AML-193 (cell line): ENCODE measurements around the gene SCARF2.
"Not testable (repeated sequence)": the region's sequence is repeated elsewhere in the genome, so short reads cannot be mapped to it uniquely, and the experiment has no call there.

Experiments
- DNase-seq, 2 experiments: peaks; one replicate each; lab custom pipeline; 2025; lab: John Stamatoyannopoulos, UW

Gene SCARF2

DNA sequence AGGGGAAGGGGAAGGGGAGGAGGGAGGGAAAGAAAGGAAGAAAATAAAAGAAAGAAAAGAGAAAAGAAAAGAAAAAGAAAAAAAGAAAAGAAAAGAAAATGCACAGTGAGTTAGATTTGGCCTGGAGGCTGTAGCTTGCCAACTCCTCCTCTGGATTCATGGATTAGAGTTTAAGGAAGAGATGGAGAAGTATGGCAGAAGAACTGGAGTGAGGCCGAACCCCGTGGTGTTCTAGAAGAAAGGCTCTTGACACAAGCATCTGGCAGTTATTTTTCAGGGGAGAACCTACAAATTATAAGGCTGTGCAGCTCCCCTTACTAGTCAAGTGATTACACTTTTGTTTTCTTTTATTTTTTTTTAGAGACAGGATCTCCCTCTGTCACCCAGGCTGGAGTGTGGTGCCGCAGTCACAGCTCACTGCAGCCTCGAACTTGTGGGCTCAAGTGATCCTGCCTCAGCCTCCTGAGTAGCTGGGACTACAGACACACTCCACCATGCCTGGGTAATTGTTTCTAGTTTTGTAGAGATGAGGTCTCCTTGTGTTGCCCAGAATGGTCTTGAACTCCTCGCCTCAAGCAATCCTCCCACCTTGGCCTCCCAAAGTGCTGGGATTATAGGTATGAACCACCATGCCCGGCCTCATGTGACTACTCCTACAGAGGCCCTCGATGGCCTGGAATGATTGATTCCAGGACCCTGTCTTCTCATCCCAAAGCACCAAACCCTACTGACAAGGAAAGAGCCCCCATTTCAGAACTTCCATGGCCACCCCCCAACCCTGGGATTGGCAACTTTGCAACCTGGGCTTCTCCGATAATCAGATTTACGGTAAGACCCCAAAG, 24.2 kb downstream of the SCARF2 start:
- DNase-seq: no peak

DNA sequence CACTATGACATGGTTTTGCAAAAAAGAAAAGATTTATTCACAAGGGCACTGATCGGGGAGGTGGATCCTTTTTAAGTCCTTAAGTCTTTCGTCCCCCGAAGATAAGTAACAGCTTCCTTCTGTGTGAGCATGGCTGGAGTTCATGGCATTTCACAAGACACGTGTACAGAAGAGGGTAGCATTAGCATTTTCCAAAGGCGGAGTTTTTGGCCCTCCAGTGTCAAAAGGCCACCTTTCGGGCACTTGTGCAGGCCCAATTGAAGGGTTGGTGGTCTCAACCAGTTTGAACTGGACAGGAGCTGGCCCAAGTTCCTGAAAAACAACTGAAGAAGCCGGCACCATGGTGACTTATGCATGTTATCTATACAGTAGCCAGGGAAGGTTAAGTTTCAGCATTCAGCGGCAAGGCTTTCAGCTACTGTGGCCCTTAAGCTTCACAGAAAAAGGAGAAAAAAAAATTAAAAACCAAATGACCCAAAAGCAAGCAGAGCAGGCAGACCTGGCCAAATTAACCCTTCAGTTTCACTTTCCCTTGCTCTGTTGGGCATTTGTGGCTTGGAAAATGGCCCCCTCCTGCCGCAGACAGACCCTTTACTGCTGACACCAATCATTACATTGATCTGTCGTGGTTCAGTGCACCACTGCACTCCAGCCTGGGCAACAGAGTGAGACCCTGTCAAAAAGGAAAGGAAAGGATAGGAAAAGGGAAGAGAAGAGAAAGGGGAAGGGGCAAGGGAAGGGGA, 25.0 kb downstream of the SCARF2 start:
- no peak for DNase-seq

DNA sequence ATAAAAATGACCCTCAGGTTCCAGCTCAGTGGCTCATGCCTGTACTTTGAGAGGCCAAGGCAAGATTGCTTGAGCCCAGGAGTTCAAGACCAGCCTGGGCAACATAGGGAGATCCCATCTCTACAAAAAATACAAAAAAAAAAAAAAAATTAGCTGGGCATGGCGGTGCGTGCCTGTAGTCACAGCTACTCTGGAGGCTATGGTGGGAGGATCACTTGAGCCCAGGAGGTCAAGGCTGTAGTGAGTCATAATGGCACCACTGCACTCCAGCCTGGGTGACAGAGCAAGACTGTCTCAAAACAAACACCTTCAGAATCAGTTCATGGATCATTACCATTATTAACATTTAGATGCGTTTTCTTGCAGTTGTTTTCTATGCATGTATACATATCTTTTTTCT, 28.2 kb downstream of the SCARF2 start:
- DNase-seq: not testable (repeated sequence)

DNA sequence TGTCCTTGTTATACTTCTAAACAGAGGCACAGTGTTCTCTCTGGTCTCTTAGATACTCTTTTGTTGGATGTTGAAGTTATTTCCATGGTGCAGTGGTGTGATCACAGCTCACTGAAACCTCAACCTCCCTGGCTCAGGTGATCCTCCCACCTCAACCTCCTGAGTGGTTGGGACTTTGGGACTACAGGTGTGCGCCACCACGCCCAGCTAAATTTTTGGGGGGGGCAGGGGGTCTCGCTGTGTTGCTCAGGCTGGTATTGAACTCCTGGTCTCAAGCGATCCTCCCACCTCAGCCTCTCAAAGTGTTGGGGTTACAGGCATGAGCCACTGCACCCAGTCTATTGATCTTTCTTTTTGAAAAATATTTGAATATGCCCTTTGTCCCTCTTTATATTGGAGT, 28.7 kb downstream of the SCARF2 start:
- no peak for DNase-seq

DNA sequence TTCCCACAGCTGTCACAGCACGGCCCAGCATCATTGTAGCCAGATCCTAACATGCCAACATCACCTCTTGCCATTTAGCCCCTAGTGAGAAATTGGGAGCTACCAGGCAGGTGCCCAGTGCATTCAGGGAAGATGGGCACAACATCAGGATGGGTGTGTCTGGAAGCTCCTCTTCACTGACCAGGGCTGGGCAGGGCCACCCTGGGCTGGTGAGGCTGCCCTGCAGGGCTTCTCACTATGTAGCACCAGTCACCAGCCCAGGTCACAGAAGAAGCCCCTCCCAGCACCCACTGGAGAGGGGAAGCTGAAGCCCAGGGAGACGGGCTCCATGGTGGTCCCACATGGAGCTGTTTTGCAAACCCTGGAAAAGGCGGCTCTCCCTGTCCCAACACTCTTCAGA, 29.8 kb downstream of the SCARF2 start:
- no peak for DNase-seq

DNA sequence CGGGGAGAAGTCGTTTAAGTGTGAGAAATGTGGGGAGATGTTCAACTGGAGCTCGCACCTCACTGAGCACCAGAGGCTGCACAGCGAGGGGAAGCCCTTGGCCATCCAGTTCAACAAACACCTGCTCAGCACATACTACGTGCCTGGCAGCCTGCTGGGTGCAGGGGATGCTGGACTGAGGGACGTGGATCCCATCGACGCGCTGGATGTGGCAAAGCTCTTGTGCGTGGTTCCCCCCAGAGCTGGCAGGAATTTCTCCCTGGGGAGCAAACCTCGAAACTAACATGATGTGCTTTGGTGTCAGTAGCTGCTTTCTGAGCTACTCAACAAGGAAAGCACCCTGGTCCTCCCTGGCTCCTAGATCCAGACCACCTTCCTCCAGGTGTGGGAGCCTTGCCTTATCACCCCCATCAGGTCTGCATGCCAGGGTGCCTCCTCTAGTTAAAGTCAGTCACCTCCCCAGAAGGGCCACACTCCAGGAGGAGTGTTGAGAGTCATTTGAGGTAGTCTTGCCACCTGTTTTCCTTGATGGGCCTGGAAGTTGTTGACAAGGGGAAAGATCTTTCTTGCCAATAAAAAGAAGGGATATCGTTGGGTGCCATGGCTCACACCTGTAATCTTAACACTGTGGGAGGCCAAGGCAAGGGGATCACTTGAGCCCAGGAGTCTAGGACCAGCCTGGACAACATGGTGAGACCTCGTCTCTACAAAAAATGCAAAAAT, 30.8 kb downstream of the SCARF2 start:
- no peak for DNase-seq

DNA sequence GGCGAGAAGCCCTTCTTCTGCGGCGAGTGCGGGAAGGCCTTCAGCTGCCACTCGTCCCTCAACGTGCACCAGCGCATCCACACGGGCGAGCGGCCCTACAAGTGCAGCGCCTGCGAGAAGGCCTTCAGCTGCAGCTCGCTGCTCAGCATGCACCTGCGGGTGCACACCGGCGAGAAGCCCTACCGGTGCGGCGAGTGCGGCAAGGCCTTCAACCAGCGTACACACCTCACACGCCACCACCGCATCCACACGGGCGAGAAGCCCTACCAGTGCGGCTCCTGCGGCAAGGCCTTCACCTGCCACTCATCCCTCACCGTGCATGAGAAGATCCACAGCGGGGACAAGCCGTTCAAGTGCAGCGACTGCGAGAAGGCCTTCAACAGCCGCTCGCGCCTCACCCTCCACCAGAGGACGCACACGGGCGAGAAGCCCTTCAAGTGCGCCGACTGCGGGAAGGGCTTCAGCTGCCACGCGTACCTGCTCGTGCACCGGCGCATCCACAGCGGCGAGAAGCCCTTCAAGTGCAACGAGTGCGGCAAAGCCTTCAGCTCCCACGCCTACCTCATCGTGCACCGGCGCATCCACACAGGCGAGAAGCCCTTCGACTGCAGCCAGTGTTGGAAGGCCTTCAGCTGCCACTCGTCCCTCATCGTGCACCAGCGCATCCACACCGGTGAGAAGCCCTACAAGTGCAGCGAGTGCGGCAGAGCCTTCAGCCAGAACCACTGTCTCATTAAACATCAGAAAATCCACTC, 31.5 kb downstream of the SCARF2 start:
- no peak for DNase-seq

DNA sequence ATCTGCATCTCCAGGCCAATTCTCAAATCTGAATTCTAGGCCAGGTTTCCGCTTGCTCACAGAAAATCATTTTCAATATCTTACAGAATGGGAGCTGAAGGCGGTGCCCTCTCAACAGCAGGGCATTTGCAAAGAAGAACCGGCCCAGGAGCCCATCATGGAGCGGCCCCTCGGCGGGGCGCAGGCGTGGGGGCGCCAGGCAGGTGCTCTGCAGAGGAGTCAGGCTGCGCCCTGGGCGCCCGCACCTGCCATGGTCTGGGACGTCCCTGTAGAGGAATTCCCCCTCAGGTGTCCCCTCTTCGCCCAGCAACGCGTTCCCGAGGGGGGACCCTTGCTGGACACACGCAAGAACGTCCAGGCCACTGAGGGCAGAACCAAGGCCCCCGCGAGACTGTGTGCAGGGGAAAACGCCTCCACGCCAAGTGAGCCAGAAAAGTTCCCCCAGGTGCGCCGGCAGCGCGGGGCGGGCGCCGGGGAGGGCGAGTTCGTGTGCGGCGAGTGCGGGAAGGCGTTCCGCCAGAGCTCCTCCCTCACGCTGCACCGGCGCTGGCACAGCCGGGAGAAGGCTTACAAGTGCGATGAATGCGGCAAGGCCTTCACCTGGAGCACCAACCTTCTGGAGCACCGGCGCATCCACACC, 32.2 kb downstream of the SCARF2 start:
- DNase-seq: no peak

DNA sequence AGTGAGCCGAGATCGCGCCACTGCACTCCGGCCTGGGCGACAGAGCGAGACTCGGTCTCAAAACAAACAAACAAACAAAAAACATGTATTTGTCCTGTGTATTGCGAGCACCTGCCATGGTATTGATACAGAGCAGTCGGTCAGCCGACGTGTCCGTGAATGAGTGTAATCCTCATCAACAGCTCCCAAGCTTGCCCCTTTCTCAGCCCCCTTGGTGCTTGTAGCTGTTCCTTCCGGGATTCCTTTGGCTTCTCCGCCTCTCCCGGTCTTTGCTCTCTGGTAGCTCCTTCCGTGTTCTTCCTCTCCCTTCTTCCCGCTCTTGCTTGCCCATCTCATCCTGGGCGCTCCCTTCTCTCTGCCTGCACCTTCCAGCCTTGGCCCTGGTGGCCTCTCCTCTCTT, 32.7 kb downstream of the SCARF2 start:
- DNase-seq: no peak

DNA sequence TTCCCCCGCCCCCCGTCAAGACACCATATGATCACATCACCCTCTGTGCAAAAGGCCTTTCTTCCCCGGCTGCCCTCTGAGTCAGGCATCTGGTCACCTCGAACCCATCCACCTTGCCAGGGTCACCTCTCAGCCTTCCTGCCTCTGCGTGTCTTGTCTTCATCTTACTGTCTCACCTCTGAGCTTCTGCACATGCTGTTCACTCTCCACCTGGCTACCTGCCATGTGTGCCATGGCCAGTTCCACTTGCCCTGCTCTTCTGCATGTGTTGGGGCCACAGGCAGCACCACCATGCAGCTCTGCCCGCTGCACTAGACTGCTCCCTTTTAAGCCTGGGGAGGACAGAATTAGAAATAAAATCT, 33.9 kb downstream of the SCARF2 start:
- DNase-seq: no peak

DNA sequence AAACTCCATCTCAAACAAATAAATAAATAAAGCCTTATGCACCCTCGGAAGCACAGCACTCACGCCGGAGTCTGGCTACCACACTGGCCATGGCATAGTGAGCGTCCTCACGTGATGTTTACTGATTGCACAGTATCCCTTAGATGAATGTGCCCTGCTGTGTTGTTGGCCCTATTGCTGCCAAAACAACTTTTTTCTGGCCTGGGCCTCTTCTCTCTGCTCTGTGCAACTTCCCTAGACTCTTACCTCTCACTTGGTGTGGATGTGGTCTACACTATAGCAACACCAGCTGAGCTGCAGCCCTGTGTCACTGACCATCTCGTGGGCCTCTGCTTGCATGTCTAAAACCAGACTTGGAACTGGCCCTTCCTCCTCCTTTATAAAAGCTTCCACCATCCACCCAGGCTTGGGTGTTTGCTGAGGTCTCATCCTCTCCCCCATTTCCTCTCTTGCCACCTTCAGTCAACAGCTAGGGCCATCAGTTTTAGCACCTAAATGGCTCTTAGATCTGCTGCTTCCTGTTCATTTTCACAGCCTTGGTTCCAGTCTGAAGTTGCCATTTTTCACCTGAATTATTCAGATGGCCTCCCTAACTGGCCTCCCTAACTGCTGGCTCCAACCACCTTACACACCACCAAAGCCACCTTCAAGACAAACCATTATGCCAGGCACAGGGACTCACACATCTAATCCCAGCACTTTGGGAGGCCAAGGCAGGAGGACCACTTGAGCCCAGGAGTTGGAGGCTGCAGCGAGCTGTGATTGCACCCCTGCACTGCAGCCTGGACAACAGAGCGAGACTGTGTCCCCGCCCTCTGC, 34.5 kb downstream of the SCARF2 start:
- no peak for DNase-seq

DNA sequence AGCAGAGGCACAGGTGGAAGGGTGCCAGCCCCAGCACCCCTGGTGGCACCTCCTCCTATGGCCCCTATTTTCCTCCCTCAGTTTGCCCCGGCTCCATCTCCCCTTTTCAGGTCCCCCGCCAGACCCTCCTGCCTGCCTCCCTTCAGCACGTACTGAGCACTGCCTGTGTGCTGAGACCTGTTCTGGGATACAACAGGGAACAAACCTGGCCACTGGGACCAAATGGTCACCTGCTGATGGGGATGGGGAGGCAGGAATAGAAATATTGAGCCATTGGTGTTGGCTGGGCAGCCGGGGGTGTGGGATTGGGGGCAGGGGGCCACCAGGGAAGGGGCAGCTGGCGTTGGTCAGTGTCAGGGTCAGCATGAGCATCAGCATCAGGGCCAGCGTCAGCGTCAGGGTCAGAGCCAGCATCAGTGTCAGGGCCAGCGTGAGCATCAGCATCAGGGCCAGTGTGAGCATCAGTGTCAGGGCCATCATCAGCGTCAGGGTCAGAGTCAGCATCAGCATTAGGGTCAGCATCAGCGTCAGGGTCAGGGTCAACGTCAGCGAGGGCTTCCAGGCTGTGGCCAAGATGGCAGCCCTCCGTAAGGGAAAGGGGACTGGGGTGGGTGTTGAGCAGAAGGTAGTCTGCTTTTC, 36.1 kb downstream of the SCARF2 start:
- DNase-seq: no peak

DNA sequence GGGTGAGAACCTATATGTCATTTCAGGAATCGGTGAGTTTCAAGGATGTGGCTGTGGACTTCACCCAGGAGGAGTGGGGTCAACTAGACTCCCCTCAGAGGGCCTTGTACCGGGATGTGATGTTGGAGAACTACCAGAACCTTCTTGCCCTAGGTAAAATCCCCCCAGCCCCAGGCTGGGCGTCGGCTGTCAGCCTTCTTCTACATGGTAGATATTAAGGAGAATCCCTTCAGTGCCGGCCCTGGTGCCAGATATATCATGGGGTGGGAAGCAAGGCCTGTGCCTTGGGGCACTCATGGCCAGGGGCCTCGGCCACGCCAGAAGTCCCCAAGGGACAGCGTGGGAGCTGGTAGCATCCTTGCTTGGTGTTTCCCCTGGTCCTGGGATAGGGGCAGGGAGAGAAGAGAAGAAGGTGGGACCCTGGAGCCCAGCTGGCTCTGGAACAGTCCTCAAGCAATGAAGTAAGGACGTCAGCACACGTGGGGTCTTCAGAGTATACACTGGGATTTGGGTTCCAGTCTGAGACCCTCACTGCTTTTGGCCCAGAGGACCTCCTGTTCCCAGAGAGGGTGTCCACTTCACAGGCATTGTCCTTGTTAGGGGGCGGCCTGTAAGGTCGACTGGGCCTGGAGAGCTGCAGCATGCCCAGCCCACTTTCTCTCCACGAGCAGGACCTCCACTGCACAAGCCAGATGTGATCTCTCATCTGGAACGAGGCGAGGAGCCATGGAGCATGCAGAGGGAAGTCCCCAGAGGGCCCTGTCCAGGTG, 36.8 kb downstream of the SCARF2 start:
- DNase-seq: no peak

DNA sequence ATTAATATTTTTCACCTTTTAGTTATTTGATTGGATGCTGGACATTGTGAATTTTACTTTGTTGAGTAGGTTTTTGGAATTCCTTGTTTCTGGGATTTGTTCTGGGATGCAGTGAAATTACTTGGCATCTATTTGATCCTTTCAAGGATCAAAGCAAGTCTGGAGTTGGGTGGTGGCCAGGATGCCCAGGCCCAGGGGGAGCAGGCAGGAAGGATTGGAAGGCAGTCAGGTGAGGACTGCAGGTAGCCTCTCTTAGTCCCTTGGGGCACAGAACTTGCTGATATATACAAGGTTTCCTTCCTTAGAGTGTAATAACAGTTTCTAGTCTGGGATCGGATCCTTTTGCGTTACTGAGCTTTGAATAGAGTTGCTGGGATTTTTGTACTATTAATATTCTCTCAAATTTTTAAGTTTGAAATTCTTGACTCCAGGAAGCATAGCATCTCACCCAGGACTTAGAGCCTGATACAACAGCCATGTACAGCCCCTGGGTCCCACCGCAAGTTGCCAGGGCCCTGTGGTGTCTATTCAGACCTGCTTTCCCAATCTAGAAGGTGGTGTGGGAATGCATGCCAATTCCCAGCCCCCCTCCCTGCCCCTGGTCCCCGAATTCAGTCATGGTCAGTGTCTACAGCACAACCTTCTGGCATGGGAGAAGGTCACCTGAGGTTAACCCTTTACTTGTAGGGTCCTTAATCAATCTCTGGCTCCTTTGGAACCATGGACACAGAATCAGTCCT, 37.6 kb downstream of the SCARF2 start:
- no peak for DNase-seq

DNA sequence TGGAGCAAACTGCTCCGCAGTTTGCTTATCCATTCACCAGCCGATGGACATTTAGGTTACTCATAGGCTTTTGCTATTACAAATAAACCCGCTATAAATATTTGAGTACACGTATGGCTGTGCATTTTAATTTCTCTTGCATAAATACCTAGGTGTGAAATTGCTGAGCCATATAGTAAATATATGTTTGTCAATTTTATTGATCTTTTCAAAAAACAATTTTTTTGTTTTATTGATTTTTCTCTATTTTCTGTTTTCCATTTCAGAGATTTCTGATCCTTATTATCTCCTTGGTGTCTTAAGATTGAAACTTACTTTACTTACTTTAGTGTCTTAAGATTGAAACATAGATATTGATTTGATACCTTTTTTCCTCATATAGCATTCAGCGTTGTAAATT, 39.2 kb downstream of the SCARF2 start:
- no peak for DNase-seq

DNA sequence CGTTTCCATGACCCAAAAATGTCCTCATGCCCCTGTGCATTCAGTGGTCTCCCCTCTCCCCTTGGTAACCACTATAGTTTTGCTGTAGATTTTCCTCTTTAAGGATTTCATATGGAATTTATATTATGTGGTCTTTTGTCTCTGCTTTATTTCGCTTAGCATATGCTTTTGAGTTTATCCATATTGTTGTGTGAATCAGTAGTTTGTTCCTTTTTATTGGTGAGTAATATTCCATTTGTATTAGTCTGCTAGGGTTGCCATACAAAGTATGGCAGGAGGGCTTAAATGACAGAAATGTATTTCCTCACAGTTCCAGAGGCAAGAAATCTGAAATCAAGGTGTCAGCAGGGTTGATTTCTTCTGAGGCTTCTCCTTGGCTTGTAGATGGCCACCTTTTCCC, 40.1 kb downstream of the SCARF2 start:
- no peak for DNase-seq

DNA sequence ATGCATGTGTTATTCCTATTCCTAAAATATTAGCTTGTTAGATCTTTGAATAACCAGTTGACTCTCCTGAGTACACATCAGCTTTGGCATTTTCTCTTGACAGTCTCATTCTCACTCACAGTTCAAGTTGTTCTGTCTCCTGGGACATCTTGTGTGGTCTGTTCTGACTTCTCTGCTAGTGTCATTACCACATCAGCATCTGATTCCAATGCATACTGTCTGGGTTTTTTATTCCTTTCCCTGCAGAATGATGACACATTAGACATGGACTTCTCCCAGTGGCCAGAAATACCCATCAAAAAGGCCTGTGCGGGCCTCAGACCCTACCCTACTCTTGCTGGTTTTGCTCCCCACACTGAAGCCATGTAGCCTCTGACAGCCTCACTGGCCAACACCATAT, 41.0 kb downstream of the SCARF2 start:
- no peak for DNase-seq

DNA sequence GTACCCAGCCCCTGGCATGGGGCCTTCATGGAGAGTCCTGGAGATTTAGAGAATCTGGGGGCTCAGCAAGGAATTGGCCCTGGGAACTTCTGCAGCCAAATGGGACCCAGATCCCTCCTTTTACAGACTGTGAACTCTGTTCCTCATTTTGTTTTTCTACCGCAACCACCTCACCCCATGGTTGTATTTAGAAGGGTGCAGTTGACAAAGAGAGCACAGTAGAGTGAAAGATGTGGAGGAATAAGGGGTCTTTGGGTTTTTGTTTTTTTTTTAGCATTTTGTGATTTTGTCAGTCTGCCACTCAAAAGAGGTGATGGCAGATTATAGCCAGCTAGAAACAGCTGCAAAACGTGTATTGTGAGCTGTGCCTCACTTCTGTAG, 41.7 kb downstream of the SCARF2 start:
- peak; percentile 54 to 56 for DNase-seq
